Smooth muscle cell (in vitro differentiated cells): ENCODE results near the gene RASL11B. TPM values are rescaled to one million over a fixed set of nuclear protein-coding genes. Genes with fewer than 3 reads are reported as not detected.

Source experiments
- DNase-seq: peaks from one replicate; lab custom pipeline; 2025; ENCODE audit not compliant: unreplicated experiment; lab: John Stamatoyannopoulos, UW
- H2AFZ ChIP-seq: fragments of 200-600 bp; sonication (generic); 2 replicates; pipeline ENCODE4 v1.6.0; 2016; ENCODE audit warnings: antibody characterized with exemption, low read depth, mild to moderate bottlenecking
- H3F3A ChIP-seq: fragments of 200-600 bp; sonication (generic); 2 replicates; pipeline ENCODE4 v1.6.0; 2017; ENCODE audit warnings: antibody characterized with exemption, low read depth
- H3K27ac ChIP-seq: fragments of 200-600 bp; sonication (generic); 2 replicates; pipeline ENCODE4 v1.5.1; 2016; ENCODE audit warnings: low read depth, mild to moderate bottlenecking
- H3K27me3 ChIP-seq: fragments of 200-600 bp; sonication (generic); 2 replicates; pipeline ENCODE4 v1.6.1; 2016; ENCODE audit warnings: low read depth, mild to moderate bottlenecking
- H3K36me3 ChIP-seq: fragments of 200-600 bp; sonication (generic); 2 replicates; pipeline ENCODE4 v1.5.1; 2016; ENCODE audit warnings: low read depth
- H3K4me1 ChIP-seq: fragments of 200-600 bp; sonication (generic); 2 replicates; pipeline ENCODE4 v1.5.1; 2016; ENCODE audit warnings: low read depth
- H3K4me2 ChIP-seq: fragments of 200-600 bp; sonication (generic); 2 replicates; pipeline ENCODE4 v1.6.0; 2016; ENCODE audit warnings: mild to moderate bottlenecking
- H3K4me3 ChIP-seq: fragments of 200-600 bp; sonication (generic); 2 replicates; pipeline ENCODE4 v1.5.1; 2016; ENCODE audit warnings: mild to moderate bottlenecking
- H3K79me2 ChIP-seq: fragments of 200-600 bp; sonication (generic); 2 replicates; pipeline ENCODE4 v1.6.0; 2016; ENCODE audit warnings: low read depth, mild to moderate bottlenecking
- H3K9ac ChIP-seq: fragments of 200-600 bp; sonication (generic); 2 replicates; pipeline ENCODE4 v1.6.0; 2016; ENCODE audit warnings: low read depth
- H3K9me3 ChIP-seq: fragments of 200-600 bp; sonication (generic); replicated peaks from 2 replicates; pipeline ENCODE4 v1.5.1; 2016; ENCODE audit warnings: low read depth
- H4K20me1 ChIP-seq: fragments of 200-600 bp; sonication (generic); 2 replicates; pipeline ENCODE4 v1.6.0; 2016; ENCODE audit warnings: low read depth
- CTCF ChIP-seq: fragments of 200-600 bp; sonication (generic); IDR thresholded peaks from 2 replicates; pipeline ENCODE4 v1.5.1; 2017; ENCODE audit warnings: borderline replicate concordance, mild to moderate bottlenecking, antibody characterized with exemption; ENCODE audit not compliant: insufficient read depth, poor library complexity, severe bottlenecking
- WGBS: methylation state at CpG from one replicate; pipeline ENCODE4 v1.1.7; 2016; ENCODE audit warnings: low lambda C conversion rate; 5-methylcytosine and 5-hydroxymethylcytosine counted together
- polyA plus RNA-seq: library from polyadenylated mRNA; unstranded; fragments of >200 nt; fragmentation: Nextera tagmentation; extraction: Ambion mirVana; gene quantifications from 2 replicates; pipeline ENCODE4 v1.2.1, GENCODE V29; 2016
- total RNA-seq: library from RNA; depleted of rRNA; stranded (reverse); fragments of >200 nt; gene quantifications from 2 replicates; pipeline ENCODE4 v1.2.3, GENCODE V29; 2014

RASL11B gene
- total and polyA plus RNA-seq, 2 experiments from 2014 or later = 42.9 to 59.6 TPM

- Histone ChIP-seq H4K20me1 (peaks cover 26% of the 10 kb centered on the region), H3K9me3 (peaks cover 5% of the 10 kb centered on the region), H3K4me1 (peaks cover 17% of the 10 kb centered on the region), H3K36me3 (no peaks in the 10 kb centered on the region), H3K4me3 (peak overlapping the region; percentile 86), H2AFZ (peak overlapping the region; percentile 84), H3K9ac (peak overlapping the region; percentile 80), H3K4me2 (peak overlapping the region; percentile 97), H3K79me2 (peaks cover 24% of the 10 kb centered on the region), H3K27ac (no peak overlapping the region), H3F3A (peaks cover 5% of the 10 kb centered on the region), H3K27me3 (no peaks in the 10 kb centered on the region)
- TF ChIP-seq CTCF = no peak
- 30% methylated on average over 26 of the region's 26 CpGs for WGBS
- DNase-seq = no peak
Observed at GRCh38 chr4:52861171-52861823, 820 bp upstream of the RASL11B start.

DNA sequence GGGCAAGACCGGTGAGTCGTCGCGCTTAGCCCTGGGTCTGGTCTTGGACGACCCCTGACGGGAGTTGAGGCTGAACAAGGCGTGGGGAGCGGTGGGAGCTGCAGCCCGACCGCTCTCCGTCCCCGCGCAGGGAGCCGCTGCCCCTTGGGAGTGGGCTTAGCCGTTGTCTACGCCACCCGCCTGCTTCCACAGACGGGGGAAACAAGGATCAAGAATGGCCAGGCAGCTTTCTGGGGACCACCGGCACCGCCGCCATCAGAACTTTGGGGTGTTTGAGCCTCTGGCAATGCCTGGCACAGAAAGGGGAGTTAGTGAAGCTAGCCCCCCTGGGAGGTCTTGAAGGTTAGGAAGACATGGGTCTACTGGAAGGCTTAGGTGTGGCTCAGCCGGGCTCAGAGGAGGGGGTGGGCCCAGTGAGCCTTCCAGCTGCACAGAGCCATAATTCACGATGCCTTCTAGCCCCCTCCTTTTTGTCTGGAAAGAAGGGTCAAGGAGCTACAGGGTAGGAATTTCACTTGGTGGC is 583 bp downstream of the RASL11B start:
- Histone ChIP-seq H3K4me1 (peaks cover 17% of the 10 kb centered on the region), H3K79me2 (peaks cover 24% of the 10 kb centered on the region), H2AFZ (peak overlapping the region; percentile 84), H3K9me3 (peaks cover 5% of the 10 kb centered on the region), H3K4me3 (peak overlapping the region; percentile 86), H3K36me3 (no peaks in the 10 kb centered on the region), H3K27me3 (no peaks in the 10 kb centered on the region), H3K9ac (peak overlapping the region; percentile 80), H3K4me2 (peak overlapping the region; percentile 97), H4K20me1 (peaks cover 26% of the 10 kb centered on the region), H3F3A (peaks cover 14% of the 10 kb centered on the region), H3K27ac (peak overlapping the region; percentile 66)
- DNase-seq = no peak
- under 1% methylated on average over 23 of the region's 23 CpGs for WGBS
- no peak for TF ChIP-seq CTCF

DNA sequence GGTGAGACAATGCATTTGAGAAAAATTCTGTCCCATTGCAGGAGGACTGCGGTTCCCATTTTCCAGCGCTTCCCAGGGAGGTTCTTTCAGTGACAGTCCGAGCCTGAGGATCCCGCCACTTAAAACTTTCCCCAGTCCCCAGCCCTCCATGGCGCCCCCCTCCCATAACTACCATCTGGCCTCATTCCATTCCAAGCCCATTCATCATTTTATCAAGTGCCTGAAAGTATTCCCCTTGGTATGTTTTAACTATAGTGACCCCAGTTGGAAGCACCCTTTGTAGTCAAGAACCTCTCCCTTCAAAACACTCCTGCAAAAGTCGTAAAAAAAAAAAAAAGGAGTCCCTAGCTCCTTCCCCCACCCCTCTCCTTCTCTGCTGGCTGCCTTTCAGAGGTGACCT is 1.2 kb downstream of the RASL11B start:
- peak overlapping the region; percentile 97 for H3K4me2 ChIP-seq
- peak overlapping the region; percentile 86 for H3K4me3 ChIP-seq
- 1% methylated on average over 4 of the region's 6 CpGs for WGBS
- peaks cover 24% of the 10 kb centered on the region for H3K79me2 ChIP-seq
- peak overlapping the region; percentile 80 for H3K9ac ChIP-seq
- no peak for DNase-seq
- H4K20me1 ChIP-seq = peaks cover 26% of the 10 kb centered on the region
- H3K9me3 ChIP-seq = peaks cover under 1% of the 10 kb centered on the region
- H3K36me3 ChIP-seq = no peaks in the 10 kb centered on the region
- peaks cover 17% of the 10 kb centered on the region for H3K4me1 ChIP-seq
- H2AFZ ChIP-seq = no peak overlapping the region
- H3F3A ChIP-seq = peaks cover 14% of the 10 kb centered on the region
- no peaks in the 10 kb centered on the region for H3K27me3 ChIP-seq
- H3K27ac ChIP-seq = peak overlapping the region; percentile 66
- TF ChIP-seq CTCF = no peak
